Measurements from ENCODE around the gene PPP1R13B.

DNA sequence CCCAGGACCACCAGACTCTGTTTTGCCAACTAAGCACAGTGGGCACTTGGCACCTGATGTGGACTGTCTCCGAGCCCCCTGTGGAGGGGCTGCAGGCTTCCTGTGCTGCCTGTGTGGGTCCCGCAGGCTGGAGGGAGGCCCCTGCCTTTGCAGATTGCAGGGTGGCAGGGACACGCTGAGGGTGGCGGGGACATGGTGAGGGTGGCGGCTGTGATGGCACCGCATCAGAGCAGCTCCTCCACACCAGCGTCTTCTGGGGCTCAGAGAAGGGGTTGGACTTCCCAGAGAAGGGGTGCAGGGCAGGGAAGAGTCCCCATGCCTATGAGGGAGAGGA is 123.7 kb downstream of the PPP1R13B start:
- TF ChIP-seq EZH2 (IDR thresholded peaks at IDR 0.05; ENCODE audit: low read depth), result no peak
- TF ChIP-seq, protein P1, sequence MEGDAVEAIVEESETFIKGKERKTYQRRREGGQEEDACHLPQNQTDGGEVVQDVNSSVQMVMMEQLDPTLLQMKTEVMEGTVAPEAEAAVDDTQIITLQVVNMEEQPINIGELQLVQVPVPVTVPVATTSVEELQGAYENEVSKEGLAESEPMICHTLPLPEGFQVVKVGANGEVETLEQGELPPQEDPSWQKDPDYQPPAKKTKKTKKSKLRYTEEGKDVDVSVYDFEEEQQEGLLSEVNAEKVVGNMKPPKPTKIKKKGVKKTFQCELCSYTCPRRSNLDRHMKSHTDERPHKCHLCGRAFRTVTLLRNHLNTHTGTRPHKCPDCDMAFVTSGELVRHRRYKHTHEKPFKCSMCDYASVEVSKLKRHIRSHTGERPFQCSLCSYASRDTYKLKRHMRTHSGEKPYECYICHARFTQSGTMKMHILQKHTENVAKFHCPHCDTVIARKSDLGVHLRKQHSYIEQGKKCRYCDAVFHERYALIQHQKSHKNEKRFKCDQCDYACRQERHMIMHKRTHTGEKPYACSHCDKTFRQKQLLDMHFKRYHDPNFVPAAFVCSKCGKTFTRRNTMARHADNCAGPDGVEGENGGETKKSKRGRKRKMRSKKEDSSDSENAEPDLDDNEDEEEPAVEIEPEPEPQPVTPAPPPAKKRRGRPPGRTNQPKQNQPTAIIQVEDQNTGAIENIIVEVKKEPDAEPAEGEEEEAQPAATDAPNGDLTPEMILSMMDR (conservative IDR thresholded peaks at IDR 0.05), result no peak

All from PC-9 (cell line).